Measurements from ENCODE around the gene CEACAM3.

The CEACAM3 gene

DNA sequence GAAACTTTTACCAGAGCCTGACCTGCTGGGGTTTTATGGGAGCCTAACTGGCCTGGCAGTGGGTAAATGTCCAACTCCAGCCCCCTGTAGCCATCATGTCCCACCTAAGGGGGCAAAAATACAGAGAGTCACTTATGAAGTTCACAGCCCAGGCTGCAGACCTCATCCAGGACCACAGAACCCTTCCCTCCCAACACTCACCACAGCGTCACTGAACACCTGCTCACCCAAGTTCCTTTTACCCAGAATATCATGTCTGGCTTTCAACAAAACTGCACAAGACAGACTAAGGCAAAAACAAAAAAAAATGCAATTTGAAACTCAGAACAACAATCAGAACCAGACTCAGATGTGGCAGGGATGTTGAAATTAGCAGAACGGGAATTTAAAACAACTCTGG is 6.4 kb downstream of the CEACAM3 start:
- TF ChIP-seq EZH2 (optimal IDR thresholded peaks at IDR 0.05; ENCODE audit: low read depth, low read length), result no peak
- TF ChIP-seq EZH2phosphoT487 (IDR thresholded peaks at IDR 0.05; ENCODE audit: low read length), result no peak
- H2AFZ ChIP-seq (ENCODE audit: low read length), result no peak overlapping the region

DNA sequence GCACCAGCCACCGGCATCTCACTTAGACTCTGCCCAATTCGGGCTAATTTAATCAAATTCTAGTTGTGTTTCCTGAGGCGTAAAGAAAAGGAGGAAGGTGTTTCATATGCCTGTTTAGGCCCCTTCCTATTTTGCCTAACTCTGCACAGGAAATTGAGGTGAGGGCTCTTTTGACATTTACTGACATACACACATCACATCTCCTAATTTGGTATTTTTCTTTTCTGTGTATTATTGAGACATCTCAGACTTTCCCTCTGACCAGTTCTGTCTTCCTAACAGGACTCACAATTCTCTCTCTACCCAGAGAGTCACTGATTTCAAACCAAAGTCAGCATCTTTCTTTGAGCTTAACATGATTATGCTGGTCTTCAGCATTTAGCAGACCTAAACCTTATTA is 7.9 kb downstream of the CEACAM3 start:
- H3F3A ChIP-seq (ENCODE audit: insufficient read depth, low read length), result no peaks in the 10 kb centered on the region
- no peak overlapping the region for H2AFZ ChIP-seq (ENCODE audit: low read length)
- no peaks in the 10 kb centered on the region for H4K20me1 ChIP-seq (ENCODE audit: insufficient read depth, low read length)
- H3K79me2 ChIP-seq (ENCODE audit: low read length), result no peaks in the 10 kb centered on the region
- peaks cover 86% of the 10 kb centered on the region for H3K27me3 ChIP-seq (replicated peaks; ENCODE audit: insufficient read depth, low read length)
- no peaks in the 10 kb centered on the region for H3K9me2 ChIP-seq (replicated peaks; ENCODE audit: insufficient read depth, low read length)
- TF ChIP-seq, protein P1, sequence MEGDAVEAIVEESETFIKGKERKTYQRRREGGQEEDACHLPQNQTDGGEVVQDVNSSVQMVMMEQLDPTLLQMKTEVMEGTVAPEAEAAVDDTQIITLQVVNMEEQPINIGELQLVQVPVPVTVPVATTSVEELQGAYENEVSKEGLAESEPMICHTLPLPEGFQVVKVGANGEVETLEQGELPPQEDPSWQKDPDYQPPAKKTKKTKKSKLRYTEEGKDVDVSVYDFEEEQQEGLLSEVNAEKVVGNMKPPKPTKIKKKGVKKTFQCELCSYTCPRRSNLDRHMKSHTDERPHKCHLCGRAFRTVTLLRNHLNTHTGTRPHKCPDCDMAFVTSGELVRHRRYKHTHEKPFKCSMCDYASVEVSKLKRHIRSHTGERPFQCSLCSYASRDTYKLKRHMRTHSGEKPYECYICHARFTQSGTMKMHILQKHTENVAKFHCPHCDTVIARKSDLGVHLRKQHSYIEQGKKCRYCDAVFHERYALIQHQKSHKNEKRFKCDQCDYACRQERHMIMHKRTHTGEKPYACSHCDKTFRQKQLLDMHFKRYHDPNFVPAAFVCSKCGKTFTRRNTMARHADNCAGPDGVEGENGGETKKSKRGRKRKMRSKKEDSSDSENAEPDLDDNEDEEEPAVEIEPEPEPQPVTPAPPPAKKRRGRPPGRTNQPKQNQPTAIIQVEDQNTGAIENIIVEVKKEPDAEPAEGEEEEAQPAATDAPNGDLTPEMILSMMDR (IDR thresholded peaks at IDR 0.05; ENCODE audit: low read length), result no peak
- TF ChIP-seq EZH2phosphoT487 (IDR thresholded peaks at IDR 0.05; ENCODE audit: low read length), result no peak
- TF ChIP-seq EZH2 (optimal IDR thresholded peaks at IDR 0.05; ENCODE audit: low read depth, low read length), result no peak
- no peaks in the 10 kb centered on the region for H3K9me3 ChIP-seq (replicated peaks; ENCODE audit: insufficient read depth, low read length)
- DNase-seq, result no peak
- H3K4me1 ChIP-seq (ENCODE audit: low read length), result no peaks in the 10 kb centered on the region
- H3K4me3 ChIP-seq (ENCODE audit: low read length), result no peak overlapping the region
- H3K4me2 ChIP-seq (ENCODE audit: low read depth, low read length), result no peak overlapping the region
- H3K36me3 ChIP-seq (replicated peaks; ENCODE audit: insufficient read depth, low read length), result no peaks in the 10 kb centered on the region
- H3K27ac ChIP-seq (ENCODE audit: low read length), result no peak overlapping the region
- H3K9ac ChIP-seq (ENCODE audit: low read length), result no peak overlapping the region

More for the DNA sequence above, 6.4 kb downstream of the CEACAM3 start:
- Histone ChIP-seq H3K79me2 (ENCODE audit: low read length) (no peaks in the 10 kb centered on the region), H3K9me3 (replicated peaks; ENCODE audit: insufficient read depth, low read length) (no peaks in the 10 kb centered on the region), H3K27ac (ENCODE audit: low read length) (no peak overlapping the region), H3K27me3 (replicated peaks; ENCODE audit: insufficient read depth, low read length) (peaks cover 86% of the 10 kb centered on the region), H3K9me2 (replicated peaks; ENCODE audit: insufficient read depth, low read length) (no peaks in the 10 kb centered on the region), H3K36me3 (replicated peaks; ENCODE audit: insufficient read depth, low read length) (no peaks in the 10 kb centered on the region), H3K4me1 (ENCODE audit: low read length) (no peaks in the 10 kb centered on the region), H4K20me1 (ENCODE audit: insufficient read depth, low read length) (no peaks in the 10 kb centered on the region), H3K4me3 (ENCODE audit: low read length) (no peak overlapping the region), H3K9ac (ENCODE audit: low read length) (no peak overlapping the region), H3K4me2 (ENCODE audit: low read depth, low read length) (no peak overlapping the region), H3F3A (ENCODE audit: insufficient read depth, low read length) (no peaks in the 10 kb centered on the region)
- DNase-seq, result no peak

DNA sequence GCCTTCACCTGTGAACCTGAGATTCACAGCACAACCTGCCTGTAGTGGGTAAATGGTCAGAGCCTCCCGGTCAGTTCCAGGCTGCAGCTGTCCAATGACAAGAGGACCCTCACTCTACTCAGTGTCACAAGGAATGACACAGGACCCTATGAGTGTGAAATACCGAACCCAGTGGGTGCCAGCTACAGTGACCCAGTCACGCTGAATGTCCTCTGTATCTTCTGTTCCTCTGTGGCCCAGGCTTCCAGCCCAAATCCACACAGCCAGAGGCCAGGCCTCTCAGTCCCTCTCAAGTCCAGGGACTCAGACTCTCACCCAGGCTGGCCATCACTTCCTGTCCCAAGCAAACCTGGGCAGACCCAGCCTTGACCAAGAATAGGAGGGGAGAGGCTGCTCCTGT is 10.8 kb downstream of the CEACAM3 start:
- Histone ChIP-seq H3K36me3 (replicated peaks; ENCODE audit: insufficient read depth, low read length) (no peaks in the 10 kb centered on the region), H2AFZ (ENCODE audit: low read length) (no peak overlapping the region), H3K27me3 (replicated peaks; ENCODE audit: insufficient read depth, low read length) (peaks cover 81% of the 10 kb centered on the region), H3K4me3 (ENCODE audit: low read length) (no peak overlapping the region), H3F3A (ENCODE audit: insufficient read depth, low read length) (no peaks in the 10 kb centered on the region), H3K9me3 (replicated peaks; ENCODE audit: insufficient read depth, low read length) (no peaks in the 10 kb centered on the region), H3K9me2 (replicated peaks; ENCODE audit: insufficient read depth, low read length) (no peaks in the 10 kb centered on the region), H3K4me1 (ENCODE audit: low read length) (no peaks in the 10 kb centered on the region), H3K4me2 (ENCODE audit: low read depth, low read length) (no peak overlapping the region), H3K9ac (ENCODE audit: low read length) (no peak overlapping the region), H4K20me1 (ENCODE audit: insufficient read depth, low read length) (no peaks in the 10 kb centered on the region), H3K79me2 (ENCODE audit: low read length) (no peaks in the 10 kb centered on the region), H3K27ac (ENCODE audit: low read length) (no peak overlapping the region)
- TF ChIP-seq, protein P1 (IDR thresholded peaks at IDR 0.05; ENCODE audit: low read length), result no peak
- TF ChIP-seq EZH2phosphoT487 (IDR thresholded peaks at IDR 0.05; ENCODE audit: low read length) (no peak), EZH2 (optimal IDR thresholded peaks at IDR 0.05; ENCODE audit: low read depth, low read length) (no peak)
- no peak for DNase-seq

DNA sequence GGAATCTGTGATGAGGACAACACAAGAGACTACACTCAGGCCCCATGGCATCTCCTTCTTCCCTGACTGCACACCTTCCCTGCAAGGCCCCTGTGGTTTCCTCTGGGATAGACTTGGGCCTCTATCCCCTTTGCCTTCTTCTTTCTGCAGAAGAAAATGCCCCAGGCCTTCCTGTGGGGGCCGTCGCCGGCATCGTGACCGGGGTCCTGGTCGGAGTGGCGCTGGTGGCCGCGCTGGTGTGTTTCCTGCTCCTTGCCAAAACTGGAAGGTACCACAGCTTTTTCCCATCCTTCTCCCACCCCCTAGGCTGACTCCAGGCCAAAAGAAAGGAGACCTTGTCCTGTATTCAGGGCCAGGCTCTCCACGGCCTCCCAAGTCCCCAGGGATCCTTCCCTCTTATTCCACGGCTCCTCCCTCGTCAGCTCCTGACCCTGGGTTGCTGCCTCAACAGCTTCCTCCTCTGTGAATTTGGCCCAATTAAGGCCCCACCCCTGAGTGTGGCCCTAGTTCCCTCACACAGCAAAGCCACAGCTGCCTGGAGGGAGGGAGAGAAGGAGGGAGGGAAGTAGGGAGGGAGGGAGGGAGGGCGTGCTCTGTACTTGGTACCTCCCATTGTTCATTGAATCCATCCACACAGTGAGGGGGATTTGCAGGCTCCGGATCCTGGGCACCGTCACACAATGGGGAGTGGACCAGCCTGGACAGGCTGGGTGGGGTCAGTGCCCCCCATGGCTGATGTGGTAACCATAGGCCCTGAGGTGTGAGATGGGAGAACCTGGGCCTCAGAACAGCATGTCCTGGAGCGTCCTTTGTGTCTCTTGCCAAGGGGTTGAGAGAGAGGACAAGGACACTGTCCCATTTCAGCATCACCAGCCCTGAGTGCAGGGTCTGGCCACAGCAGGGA is 12.5 kb downstream of the CEACAM3 start:
- Histone ChIP-seq H3K9ac (ENCODE audit: low read length) (no peak overlapping the region), H3K27me3 (replicated peaks; ENCODE audit: insufficient read depth, low read length) (peaks cover 80% of the 10 kb centered on the region), H3K79me2 (ENCODE audit: low read length) (no peaks in the 10 kb centered on the region), H3K4me3 (ENCODE audit: low read length) (no peak overlapping the region), H3K9me3 (replicated peaks; ENCODE audit: insufficient read depth, low read length) (no peaks in the 10 kb centered on the region), H3K27ac (ENCODE audit: low read length) (no peak overlapping the region), H3K36me3 (replicated peaks; ENCODE audit: insufficient read depth, low read length) (no peaks in the 10 kb centered on the region), H2AFZ (ENCODE audit: low read length) (no peak overlapping the region), H3K4me1 (ENCODE audit: low read length) (no peaks in the 10 kb centered on the region), H3K4me2 (ENCODE audit: low read depth, low read length) (no peak overlapping the region), H3K9me2 (replicated peaks; ENCODE audit: insufficient read depth, low read length) (no peaks in the 10 kb centered on the region), H3F3A (ENCODE audit: insufficient read depth, low read length) (no peaks in the 10 kb centered on the region), H4K20me1 (ENCODE audit: insufficient read depth, low read length) (no peaks in the 10 kb centered on the region)
- DNase-seq, result no peak
- TF ChIP-seq EZH2 (optimal IDR thresholded peaks at IDR 0.05; ENCODE audit: low read depth, low read length) (no peak), EZH2phosphoT487 (IDR thresholded peaks at IDR 0.05; ENCODE audit: low read length) (no peak)
- TF ChIP-seq, protein P1 (IDR thresholded peaks at IDR 0.05; ENCODE audit: low read length), result no peak

All from MM.1S (cell line).